ENCODE data around the gene ZNF148.

The ZNF148 gene

DNA sequence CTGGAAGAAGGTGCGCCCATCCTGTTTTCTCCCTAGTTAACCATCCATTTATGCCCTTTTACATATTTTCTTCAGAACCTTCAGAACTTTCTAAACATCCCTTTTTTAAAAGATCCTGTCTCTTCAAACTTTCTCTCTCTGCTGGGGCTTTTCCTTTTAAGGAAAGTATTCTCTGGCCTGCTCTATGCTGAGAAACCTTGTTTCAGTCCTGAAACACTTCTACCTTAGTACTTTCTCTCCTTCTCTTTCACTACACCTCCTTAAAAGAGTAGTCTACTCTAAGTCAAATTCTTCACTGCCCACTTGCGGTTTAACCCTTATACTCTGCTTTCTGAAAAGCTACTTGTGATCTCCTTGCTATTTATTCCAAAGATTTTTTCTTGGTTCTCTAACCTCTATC, 97.0 kb downstream of the ZNF148 start:
- DNase-seq: no peak

DNA sequence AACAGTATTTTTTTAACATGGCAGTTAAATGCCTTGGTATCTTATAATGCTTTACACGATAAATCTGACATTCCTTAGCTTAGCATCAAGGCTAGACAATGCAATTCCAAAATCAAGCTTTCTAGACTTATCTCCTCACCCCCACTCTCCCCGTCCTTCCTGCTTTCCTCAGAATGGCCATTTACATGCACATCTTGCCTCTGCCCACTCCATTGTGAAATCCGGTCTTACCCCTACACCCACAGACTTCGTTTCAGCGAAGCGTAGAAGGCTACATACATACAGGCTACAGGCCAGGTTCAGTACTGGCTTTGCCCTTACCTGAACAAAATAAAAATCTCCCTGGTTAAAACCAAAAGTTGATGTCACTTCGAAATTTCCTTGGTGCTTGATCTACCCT, 104.0 kb downstream of the ZNF148 start:
- no peak for DNase-seq

DNA sequence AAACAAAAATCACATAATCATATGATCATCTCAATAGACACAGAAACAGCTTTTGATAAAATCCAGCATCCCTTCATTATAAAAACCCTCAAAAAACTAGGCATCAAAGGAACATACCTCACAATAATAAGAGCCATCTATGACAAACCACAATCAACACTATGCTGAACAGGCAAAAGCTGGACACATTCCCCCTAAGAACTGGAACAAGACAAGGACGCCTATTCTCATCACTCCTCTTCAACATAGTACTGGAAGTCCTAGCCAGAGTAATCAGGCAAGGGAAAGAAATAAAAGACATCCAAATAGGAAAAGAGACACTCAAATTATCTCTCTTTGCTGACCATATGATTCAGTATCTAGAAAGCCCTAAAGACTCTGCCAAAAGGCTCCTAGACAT, 107.7 kb downstream of the ZNF148 start:
- DNase-seq: no peak

DNA sequence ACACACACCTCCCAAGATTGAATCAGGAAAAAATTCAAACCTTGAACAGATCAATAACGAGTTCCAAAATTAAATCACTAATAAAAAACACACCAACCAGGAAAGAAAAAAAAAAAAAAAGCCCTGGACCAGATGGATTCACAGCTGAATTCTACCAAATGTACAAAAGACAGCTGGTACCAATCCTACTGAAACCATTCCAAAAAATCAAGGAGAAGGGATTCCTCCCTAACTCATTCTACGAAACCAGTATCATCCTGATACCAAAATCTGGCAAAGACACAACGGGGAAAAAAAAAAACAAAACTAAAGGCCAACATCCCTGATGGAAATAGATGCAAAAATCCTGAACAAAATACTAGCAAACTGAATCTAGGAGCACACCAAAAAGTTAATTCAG, 108.2 kb downstream of the ZNF148 start:
- no peak for DNase-seq

DNA sequence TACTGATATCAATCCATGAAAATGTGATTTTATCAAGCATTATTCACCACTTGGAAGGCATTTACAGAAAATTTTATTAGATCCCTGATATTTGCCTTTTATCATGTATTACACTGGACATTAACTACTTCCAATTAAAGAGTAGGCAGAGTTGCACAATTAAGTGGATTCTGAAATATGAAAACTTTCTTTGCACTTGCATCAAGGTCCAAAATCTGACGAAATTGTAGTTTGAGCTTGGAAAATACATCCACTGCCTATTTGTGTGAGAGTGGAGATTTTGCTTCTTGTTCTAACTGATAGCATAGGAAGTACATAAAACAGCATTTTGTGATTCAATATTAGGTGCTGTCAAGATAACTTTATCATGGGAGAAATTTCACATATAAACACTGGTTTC, 113.0 kb downstream of the ZNF148 start:
- DNase-seq: no peak

DNA sequence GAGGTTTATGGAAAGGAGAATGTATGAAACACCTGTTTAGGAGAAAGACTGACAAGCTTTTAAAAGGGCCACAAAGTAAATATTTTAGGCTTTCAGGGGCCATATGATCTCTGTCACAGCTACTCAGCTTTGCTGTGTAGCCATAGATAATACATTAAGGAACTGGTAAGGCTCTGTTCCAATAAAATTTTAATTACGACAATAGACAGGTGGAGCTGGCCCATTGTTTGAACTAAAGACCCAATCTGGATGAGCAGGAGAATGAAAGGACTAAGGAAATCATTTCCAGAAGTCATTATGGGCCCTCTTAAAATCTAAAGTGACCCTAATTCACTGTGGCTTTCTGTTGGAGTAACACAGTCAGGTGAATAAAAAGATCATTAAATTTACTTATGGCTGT, 114.1 kb downstream of the ZNF148 start:
- DNase-seq: no peak

DNA sequence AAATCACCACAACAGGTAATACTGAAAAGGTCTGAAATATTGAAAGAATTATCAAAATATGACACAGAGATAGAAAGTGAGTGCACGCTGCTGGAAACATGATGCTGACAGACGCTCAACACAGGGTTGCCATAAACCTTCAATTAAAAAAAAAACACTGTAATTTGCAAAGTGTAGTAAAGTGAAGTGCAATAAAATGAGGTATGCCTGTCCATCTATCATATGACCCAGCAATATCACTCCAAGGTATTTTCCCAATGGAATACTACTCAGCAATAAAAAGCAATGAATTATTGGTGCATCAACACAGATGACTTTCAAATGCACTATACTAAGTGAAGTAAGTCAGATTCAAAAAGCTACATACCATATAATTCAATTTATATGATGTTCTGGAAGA, 115.0 kb downstream of the ZNF148 start:
- DNase-seq: no peak

DNA sequence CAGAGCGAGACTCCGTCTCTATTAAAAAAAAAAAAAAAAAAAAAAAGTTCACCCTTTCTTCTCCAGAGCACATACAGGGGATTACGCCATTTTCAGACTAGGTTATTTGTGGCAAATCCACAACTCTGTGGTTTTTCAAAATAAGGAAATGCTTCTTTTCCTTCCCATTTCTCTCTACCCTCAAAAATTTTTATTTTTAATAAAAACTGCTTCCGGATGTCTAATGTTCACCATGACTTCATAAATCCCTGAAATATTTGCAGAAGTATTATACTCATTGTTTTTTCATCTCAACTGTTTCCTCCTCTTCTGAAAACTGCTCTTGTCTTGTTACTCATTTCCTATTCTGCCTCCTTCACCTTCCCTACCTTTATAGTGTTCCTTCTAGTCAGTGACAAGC, 117.6 kb downstream of the ZNF148 start:
- no peak for DNase-seq

DNA sequence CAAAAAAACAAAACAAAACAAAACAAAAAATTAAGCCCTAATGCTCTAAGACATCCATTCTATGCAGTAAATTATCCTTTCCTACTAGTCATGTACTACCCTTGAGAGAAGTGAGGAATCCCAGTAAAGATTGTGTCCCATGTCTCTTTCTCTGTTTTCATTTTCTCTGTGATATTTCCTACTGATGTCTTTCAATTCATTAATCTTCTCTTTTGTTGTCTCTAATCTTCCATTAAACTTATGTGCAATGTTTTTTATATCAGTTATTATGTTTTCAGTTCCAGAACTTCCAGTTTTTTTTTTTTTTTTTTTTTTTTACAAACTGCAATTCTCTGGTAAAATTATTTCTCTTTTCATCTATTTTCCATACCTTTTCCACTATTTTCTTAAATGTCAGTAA, 118.5 kb downstream of the ZNF148 start:
- DNase-seq: no peak

DNA sequence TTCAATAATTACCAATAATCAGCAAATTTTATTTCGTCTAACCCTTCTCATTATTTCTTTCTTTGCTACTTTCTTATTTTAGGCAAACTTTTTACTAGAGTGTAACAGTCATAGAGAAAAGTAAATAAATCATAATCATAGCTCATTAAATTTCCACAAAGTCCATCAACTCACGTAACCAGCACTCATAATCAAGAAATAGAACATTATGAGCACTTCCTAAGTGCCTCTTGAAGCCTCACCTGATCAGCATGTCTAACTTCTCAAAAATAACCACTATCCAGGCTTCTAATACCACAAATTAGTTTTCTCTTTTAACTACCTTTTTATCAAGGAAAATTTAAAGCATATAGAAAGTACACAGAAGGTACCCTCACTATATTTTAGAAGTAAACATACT, 124.2 kb downstream of the ZNF148 start:
- no peak for DNase-seq

DNA sequence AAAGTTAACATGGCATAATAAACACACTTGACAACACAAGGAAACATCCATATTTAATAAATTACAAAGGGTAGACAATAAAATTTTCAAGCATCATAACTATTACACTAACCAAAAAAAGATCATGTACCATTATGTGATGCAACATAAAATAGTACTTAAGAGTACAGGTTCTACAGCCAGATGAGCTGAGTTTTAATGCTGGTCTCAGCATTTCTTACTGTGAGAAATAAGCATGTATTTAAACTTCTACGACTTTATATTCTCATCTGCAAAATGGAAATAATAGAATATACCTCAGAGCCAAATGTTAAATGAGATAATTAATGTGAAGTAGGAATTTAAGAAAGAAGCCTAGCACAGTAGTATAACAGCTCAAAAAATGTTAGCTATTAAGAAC, 128.9 kb downstream of the ZNF148 start:
- DNase-seq: no peak

DNA sequence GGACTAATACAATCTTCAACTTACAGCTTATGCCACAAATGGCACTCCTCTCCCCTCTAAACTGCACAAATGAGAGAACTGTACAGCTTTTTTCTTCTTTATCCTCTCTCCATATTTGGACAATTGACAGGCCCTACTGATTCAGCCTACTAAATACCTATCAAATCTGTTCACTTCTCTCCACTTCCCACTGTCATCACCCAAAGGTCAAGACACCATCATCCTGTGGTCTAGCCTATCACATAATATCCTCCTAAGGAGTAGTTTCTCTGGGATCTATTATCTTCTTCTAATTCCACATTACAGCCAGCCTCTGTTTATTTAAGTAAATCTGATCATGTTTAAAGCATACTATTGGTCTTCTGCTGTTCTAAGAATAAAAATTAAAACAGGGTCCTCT, 129.6 kb downstream of the ZNF148 start:
- no peak for DNase-seq

DNA sequence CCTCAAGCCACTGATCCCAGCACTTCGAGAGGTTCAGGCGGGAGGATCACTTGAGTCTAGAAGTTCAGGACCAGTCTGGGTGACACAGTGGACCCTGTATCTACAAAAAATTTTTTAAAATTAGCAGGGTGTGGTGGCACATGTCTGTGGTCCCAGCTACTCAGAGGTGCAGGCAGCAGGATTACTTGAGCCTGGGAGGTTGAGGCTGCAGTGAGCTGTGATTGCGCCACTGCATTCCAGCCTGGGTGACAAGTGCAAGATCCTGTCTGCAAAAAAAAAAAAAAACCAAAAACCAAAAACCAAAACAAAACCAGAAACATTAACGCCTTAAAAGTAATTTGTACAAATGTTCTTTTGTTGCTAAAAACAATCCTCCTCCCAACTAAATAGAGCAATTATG, 134.6 kb downstream of the ZNF148 start:
- no peak for DNase-seq

DNA sequence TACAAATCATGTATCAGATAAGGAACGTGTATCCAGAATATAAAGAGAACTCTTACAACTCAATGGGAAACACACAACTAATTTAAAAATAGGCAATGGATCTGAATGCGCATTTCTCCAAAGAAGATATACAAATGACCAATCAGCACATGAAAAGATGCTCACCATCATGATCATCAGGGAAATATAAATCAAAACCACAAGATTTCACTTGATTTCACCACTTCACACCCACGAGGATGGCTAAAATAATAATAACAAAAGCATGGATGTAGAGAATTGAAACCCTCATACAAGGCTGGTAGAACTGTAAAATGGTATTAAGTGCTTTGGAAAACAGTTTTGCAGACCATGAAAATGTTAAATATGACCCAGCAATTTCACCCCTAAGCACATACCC, 135.9 kb downstream of the ZNF148 start:
- no peak for DNase-seq

DNA sequence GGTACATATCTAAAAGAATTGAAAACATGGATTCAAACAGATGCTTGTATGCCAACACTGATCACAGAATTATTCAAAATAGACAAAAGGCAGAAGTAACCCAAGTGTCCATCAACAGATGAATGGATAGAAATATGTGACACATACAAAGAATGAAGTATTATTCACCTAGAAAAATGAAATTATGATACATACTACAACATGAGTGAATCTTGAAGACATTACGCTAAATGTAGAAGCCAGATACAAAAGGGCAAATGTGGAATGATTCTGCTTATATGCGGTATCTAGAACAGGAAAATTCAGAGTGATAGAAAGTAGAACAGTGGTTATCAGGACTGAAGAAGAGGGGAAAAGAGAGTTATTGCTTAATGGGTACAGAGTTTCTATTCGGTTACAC, 136.4 kb downstream of the ZNF148 start:
- DNase-seq: no peak

DNA sequence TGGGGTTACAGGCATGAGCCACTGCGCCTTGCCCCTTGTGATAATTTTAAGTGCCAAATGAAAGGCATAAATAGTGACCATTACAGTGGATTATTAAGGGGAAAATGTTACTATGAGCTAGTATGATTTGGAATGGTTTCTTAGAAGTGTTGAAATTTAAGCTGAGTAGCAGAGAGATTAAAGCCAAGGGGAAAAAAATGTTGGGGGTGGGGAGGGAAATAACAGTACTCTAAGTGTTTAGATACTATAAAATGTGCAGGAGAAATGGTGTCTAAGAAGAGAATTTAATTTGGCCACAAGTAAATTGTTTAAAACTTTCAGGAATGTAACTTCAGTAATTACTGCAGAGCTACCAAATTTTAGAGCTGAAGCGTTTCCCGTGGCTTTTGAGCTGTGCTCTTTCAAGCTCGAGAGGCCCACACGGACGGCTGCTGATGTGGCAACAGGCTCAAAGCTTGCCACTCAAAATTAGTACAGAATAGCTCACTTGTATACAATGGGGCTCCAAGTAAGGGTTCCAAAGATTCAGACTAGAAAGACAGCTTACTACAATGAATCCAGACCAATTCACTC, 138.7 kb downstream of the ZNF148 start:
- DNase-seq: no peak

DNA sequence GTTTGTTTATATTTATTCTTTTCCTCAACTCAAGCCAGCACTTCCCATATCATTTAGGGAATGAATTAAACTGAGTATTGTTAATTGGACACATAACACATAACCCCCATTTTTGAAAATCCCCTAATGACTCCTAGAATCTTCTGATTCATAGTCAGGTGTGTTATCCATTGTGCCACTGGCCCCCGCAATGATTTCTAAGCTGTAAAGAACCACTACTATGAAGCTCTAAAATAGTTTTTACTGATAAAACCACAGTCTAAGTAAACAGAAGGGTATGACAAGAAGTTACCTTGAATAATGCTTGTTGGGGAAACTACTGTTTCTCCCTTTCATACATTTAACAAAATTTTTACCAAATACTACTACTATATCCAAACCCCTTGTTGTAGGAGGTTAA, 140.3 kb downstream of the ZNF148 start:
- no peak for DNase-seq

DNA sequence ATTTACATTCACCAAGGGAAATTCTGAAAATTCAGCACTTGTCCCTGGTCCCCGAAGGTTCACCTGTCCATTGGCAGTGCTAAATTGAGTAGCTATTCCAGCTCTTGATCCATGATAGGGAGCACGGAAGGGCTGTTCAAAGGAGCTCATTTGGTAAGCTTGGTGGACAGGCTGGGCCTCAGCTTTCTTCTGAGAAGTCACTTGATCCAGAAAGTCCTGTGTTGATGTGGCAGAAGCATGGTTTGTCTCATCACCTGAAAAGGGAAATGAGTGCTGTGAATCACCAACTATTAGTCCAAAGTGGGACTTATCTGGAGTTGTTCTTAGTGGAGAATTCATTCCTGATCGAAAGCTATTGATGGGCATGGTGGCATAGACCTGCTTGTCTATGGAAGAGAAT, 142.7 kb downstream of the ZNF148 start:
- no peak for DNase-seq

DNA sequence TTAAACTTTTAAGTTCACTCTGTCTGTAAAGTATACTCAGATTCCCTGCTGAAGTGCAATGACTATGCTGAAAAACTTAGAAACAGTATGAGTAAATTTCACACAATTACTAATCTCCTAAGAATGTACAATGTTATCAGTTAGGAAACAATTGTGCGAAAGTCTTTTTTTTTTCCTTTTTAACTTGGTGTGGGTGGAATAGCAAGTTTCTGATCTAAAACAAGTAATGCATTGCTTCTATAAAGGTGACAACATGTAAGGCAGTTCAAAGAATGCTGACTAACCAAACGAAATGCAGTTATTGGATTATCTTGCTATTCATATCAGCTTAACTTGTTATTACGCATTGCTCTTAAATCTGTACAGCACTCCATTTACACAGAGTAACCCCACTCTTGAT, 143.2 kb downstream of the ZNF148 start:
- DNase-seq: no peak

DNA sequence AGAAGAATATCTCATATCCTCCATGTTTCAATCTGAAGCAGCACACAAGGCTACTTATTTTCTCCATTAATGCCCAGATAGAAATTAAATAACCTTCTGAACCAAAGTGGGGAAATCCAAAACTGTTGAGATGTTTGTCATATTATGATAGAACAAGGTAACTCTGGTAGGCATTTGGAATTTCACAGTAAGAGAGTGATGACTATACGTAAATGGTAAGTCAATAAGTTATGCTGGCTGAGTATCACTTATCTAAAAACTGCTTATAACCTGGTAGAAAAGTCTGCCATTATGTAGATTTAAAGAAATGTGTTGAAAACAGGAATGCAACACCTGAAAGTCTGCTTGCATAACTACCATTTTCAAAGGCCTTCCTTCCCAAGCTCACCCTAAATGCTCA, 145.4 kb downstream of the ZNF148 start:
- DNase-seq: no peak

DNA sequence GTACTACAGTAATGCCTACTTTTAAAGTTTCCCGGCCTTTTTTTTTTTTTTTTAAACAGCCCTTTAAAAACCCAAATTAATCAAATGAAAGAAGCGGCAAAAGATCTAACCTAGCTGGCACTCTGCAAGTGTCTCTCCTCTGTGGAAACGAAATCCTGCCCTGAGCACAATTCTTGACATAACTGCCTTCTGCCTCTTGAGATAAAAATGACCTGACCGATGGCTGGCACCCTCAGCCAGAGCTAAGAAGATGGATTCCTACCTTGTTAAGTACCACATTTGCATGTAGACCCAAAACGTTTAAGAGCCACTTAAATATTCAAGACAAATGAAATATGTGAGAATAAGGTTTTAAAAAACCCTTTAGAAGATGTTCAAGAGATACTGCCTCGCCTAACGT, 146.0 kb downstream of the ZNF148 start:
- DNase-seq: no peak

DNA sequence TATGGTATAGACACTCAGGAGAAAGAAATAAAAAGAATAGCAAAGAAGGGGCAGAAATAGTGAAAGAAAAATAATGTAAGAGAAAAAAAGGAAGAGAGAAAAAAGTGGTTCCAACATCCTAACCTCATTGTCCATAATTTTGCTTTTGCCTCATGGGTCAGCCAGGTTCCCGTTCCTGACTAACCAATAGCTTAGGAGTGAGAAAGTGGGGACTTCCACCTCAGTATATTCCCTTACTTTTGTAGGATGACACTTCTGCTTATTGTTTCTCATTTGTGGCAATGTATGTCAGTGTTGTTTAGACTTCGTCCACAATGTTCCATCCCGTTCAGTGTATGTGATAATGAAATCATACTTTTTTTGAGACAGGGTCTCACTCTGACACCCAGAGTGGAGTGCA, 153.3 kb downstream of the ZNF148 start:
- no peak for DNase-seq

DNA sequence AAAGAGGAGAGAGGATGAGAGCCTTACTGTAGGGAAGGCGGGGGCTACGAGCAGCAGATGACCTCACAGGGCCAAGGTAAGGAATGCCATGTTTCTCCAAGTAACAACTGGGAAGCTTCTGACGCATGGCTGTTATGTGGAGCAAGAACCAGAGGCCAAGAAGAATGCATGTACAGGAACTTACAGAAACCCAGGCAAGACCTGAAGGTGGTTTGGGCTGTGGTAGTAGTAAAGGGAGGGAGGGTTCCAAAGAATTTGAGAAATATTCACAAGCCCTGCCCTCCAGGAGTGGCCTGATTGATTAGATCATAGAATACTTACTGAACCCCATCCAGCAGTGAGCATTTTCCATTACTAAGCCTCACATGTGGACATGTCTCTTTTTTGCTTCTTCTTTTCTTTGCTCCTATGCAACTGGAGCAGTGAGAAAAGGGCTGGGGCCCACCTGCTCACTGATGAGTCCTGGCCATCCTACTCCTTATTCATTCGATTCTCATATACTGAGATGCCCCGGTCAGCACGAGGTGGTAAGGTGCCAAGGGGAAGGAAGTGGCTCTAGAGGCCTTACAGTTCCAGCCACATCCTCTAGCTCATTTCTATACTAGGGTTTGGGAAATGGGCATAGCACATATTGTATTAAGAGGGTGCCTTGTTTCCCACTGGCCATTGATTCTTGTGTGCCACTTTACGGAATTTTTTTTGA, 154.2 kb downstream of the ZNF148 start:
- DNase-seq: no peak

DNA sequence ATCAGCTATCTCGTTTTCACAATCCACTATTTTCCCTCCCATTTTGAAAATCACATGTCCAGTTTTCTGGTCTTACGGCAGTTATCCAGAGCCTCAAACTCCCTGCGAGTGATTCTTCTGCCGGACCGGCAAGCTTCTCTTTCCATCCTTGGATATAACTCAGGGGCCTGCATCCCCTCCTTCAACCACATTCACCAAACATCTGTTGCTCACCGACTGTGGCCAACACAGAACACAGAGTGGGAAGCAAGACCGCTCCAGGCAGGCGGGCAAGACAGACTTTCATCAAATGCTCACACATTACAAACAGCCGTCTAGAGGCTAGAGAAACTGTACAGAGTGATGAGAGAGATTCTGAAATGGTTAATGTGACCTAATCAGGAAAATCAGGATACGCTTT, 154.9 kb downstream of the ZNF148 start:
- no peak for DNase-seq

DNA sequence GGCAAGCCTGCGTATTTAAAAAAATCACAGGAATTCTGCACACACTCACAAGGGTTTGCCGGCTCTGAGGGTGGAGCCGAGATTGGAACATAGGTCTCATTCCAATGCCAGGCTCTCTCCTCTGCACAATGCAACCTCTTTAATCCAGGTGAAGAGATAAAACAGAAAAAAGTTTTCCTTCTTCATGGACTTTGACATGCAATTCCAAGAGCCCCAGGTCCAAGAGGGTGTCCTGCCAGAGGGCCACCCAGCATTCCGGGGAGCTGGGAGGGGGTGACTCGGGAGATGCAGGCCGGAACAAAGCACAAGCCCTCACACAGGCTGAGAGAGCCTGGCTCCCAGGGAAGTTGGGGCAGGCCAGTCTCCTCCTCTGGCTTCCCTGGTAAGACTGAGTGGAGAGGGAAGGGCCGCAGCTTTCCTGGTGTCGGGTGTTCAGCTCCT, 155.8 kb downstream of the ZNF148 start:
- no peak for DNase-seq
